GM21717 (cell line): Measurements from ENCODE around the gene SYT8.

Experiments
- ATAC-seq: cut with Tn5 transposase; IDR thresholded peaks from one replicate; pipeline ENCODE4 v1.9.1; 2021; ENCODE audit warnings: mild to moderate bottlenecking, moderate library complexity; ENCODE audit not compliant: unreplicated experiment

Gene SYT8

DNA sequence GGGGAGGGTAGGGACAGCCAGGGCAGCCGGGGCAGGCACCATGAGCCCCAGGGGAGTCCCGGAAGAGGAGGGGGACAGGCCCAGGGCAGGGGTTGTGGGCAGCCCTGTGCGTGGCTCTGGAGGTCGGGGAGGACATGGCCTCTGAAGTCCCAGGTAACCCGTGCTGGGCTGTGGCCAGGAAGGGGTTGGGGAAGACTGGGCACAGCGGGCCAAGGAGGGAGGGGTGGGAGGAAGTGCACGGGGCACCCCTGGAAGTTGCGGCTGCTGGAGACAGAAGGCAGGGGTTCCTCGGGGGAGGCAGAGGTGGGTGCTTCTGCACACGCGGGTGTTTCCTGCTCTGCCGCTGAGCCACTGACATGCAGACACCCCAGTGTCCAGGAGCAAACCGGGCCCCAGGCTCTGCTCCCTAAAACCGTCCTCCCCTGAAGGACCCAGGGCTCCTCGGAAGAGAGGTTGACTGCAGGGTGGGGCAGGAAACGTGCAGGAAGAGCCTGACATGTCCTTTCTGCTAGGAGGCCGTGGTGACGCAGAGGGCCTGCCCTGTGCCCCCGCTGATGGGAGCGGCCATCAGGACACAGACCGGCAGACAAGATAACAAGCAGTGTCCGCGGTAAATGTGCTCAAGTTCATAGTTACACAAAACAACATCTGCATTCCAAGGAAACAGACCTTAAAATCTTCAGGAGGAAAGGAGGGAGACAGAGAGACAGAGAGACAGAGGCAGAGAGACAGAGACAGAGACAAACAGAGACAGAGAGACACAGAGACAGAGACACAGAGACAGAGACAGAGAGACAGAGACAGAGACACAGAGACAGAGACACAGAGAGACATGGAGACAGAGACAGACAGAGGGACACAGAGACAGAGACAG, 9.7 kb downstream of the SYT8 start:
- no peak for ATAC-seq

GRCh38 chr11:1845095-1845429, 10.3 kb downstream of the SYT8 start:
- ATAC-seq, result no peak

DNA sequence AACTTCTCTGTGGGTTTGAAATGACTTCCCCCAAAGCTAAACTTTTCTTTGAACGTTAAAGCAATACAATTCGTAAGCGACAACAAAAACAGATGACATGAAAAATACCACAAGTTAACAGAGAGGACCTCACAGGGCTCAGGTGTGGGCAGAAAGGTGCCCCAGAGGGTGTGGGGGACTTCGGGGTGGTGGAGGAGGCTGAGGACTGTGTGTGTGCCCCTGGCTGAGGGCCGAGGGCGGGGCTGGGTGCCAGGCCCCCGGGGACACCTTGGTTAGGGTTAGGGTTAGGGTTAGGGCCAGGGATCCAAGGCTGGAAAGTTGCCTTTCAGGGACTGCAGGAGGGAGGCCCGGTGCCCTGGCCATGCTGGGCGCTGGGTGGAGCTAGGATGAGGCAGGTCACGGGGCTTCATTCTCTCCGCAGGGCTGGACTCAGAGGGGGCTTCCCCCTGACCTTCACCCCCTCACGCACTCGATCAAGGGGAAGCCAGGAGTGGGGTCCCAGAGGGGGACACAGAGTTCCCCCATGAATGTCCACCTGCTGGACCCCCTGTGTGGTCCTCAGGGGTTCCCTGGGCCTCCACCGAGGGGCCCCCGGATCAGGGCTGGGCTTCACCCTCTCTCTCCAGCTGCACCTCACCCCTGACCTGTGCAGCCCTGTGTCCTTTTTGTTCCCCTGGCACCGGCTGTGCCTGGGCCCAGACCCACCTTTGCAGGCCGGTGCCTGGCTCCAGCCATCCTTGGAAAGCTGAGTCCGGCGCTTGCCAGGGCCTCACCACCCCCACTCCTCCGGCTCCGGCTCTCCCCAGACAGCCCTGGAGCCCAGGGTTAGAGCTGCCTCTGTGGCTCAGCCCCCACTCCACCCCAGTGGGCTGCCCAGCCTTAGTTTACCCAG, 11.0 kb downstream of the SYT8 start:
- no peak for ATAC-seq

GRCh38 chr11:1846453-1846932, 11.7 kb downstream of the SYT8 start:
- ATAC-seq, result no peak

DNA sequence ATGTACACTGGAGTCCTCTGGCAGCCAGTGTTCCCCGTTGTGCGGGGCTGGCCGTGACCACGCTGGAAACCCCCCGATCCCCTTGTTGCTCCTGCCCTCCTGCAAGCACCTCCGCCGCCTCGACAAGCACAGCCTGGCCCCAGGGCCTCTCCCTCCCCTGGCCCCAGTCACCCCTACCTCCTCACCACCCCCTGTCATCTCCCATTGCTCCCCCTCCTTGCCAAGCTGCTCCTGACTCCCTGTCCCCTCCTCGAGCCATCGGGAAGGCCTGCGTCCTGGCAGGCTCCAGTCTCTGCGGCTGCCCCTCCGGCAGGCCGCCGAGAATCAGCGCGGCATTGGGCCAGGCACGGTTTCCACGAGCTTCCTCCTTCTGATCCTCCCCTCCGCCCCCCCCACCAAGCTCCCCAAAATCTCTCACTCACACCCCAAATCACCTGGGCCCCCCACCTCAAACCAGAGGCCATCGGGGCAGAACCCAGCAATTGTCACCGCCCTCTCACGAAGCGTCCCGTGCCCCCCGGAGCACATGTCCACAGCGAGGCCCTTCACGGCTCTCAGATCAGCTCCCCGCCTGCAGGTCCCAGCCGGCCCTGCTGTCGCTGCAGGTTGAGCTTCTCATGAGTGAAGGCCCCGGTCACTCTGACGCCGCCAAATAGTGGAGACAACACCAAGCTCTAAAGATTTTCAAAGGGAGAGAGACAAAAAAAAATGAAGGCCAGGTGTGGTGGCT, 12.4 kb downstream of the SYT8 start:
- ATAC-seq, result no peak

DNA sequence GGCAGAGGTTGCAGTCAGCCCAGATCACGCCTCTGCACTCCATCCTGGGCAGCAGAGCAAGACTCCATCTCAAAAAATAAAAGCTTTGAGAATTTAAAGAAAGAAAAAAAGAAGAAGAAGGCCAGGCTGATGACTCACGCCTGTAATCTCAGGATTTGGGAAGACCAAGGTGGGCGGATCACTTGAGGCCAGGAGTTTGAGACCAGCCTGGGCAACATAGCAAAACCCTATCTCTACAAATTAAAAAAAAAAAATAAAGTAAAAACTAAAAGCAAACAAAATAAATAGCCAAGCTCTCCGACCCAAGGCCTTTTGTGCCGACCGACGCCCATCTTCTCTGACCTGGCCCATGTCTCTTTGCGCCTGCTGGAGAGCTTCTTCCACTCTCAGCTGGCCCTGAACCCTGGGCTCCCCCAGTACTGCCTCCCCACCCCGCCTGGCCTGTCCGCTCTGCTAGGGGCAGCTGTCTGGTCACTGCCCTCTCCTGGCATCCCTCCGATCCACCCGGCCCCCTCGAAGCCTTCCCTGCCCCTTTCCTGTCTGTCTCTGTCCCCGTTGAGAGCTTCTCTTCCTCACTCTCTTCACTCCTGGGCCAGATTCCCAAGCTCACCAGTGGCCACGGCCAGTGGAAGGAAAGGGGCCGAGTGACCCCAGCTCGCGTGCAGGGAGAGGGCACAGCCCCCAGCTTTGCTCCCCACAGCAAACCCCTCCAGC, 13.3 kb downstream of the SYT8 start:
- no peak for ATAC-seq

- no peak for ATAC-seq
Observed at GRCh38 chr11:1848640-1849430, 14.0 kb downstream of the SYT8 start.

DNA sequence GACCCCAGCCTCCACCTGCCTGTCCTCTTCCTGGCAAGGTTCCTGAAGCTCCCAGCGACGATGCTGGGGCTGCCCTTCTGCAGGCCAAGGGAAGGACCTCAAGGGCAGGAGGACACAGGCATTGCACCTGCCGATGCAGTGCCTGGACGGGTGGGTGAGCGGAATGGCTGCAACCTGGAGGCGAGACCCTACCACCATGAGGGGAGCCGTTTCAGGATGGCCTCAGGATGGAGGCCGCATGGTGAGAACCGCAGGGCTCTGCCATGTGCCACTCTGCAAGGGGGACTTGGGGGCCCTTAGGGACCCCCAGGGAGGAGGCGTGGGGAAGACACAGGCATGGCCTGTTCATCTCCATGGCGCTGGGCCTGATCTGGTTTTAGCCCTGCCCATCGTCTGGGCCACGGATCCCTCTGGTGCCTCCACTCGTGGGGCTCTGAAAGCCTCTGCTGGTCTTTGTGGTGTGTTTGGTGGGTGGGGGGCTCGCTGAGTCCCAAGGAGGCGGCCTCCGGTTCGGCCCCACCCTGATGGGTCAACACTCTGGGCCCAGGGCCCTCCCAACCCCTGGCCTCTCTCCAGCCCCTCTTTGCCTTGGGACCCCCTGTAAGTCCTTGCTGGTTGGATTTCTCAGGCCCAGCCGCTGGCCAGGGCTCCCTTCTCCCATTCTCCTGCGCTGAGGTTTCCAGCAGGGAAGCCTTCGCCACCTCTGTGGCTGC, 16.8 kb downstream of the SYT8 start:
- ATAC-seq, result no peak

- peak; percentile 0 for ATAC-seq
Observed at GRCh38 chr11:1852271-1852876, 17.6 kb downstream of the SYT8 start.

- peak; percentile 38 for ATAC-seq
Observed at GRCh38 chr11:1852877-1853276, 18.1 kb downstream of the SYT8 start, which contains the start of gene LSP1. Gene LSP1, plus strand, starts transcription at chr11:1853084. Its CDS starts 61 bp downstream, at chr11:1853145.

DNA sequence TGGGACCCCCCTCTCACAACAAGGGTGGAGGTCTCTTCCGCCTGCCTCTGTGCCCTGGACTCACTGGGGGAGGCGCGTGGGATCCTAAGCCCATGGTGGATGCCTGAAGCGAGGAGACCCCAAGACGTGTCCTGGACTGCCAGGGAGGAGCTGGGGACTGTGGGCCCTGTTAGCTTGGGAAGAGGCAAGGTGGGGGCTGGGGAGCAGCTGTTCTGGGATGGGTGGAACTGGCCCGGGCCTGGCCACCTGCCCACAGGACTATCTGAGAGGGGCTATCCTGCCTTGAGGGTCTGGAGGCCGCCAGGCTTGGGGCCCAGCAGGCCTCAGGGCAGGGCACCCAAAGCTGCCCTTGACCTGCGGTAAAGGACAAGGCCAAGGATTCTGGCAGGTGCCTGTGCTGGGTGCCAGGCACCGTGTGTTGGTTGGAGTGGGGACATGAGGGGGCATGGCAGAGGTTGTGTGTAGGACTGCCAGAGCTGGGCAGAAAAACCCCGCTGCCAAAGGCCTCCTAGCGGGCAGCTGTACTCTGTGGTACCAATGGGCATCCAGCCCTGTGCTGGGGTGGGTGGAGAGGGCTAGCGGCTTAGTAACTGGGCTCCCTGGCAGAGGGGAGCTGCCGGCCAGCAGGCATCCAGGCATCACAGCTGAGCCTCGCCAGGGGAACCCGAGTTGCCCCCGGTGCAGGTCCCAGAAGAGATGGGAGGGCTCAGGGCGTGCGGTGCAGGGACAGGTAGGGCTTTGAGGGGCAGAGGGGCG, 18.8 kb downstream of the SYT8 start:
- no peak for ATAC-seq

GRCh38 chr11:1854132-1854948, 19.6 kb downstream of the SYT8 start:
- ATAC-seq, result peak; percentile 20

GRCh38 chr11:1854949-1855885, 20.4 kb downstream of the SYT8 start:
- ATAC-seq, result peak; percentile 29

GRCh38 chr11:1855886-1856265, 21.1 kb downstream of the SYT8 start:
- ATAC-seq, result no peak

GRCh38 chr11:1856306-1857005, 21.7 kb downstream of the SYT8 start:
- no peak for ATAC-seq
